ENCODE measurements around the gene TMEM271.
"Not testable (repeated sequence)": the region's sequence is repeated elsewhere in the genome, so short reads cannot be mapped to it uniquely, and the experiment has no call there.

TMEM271 gene

DNA sequence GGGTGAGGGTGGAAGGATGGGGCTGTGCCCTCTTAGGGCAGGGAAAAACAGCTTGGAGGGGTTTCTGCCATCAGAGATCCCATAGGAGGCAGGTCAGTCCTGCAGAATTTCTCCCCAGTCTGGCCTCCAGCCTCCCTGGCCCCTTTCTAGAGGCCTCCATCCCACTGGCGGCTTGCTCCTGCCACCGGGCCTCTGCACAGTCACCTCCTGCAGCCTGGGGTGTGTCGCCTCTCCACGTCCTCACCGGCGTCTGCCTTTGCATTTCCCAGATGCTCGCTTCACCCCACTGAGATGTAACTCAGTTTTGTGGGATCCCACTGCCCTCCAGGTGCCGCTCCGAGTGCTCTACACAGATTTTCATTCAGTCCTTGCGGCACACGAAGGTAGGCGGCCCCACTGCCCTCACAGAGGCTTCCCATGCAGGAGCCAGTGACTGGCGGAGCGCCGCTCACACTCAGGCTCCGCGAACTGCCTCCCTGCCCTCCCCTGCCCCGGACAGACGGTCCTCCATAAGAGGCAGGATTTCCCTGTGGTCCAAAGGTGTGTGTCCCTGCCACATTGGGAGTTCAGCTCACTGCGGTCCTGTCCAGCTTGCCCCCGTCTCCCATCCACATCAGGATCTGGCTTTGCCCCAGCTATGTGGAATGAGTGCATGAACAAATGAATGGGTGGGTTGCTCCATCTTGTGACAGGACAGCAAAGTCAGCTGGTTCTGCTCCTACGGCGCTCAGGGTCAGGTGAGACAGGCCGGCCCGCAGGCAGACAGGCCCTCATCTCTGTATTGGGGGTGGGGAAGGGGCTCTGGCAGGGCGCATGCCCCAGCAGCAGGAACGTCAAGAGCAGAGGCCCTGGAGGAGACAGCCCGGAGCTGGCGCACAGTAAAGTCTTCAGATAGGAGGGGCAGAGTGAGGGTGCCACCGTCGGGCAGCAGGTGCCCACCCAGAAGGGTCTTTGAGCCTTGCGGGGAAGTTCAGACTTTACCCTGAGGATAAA lies 2.7 kb upstream of the TMEM271 start:
- no peak for DNase-seq

DNA sequence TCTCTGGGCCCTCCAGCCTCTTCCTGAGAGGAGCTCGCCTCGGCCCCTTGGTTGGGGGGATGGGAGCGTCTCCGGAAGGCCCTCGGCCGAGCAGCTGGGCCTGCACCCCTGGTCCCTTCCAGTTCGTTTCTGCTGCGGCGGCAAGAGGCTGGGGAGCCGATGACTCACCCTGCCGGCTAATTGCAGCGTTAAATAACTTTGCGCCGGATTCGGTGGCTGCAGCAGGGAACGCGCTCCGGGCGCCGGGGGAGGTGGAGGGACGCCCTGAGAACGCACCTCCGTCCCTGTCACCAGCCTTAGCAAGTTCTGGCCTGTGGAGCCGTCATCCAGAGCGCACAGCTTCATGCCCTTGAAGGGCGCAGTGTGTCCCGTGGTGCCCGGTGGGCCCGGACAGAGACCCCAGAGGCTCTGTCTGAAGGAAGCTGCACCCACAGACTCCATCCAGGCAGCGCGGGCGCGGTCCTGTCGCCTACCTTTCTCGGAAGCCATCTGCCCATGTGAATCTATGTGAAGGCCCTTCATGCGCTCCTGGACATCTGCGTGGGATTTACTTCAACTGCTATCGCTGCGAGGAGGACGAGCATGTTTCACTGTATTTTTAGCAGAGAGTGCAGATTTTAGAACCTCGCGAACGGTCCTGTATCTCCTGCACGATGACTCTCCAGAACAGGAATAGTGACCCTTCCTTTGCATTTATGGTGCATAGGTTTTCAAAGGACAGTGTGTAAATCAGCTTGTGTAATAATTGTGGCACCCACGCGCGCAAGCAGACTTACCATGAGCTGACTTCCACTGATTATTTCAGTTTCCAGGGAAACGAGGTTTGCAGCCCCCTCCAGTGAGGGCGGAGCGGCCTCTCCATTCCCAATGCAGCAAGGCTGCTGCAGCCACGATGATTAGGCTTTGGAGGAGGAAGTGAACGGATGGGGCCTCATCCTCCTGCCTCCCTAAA lies 1.7 kb upstream of the TMEM271 start:
- no peak for DNase-seq

DNA sequence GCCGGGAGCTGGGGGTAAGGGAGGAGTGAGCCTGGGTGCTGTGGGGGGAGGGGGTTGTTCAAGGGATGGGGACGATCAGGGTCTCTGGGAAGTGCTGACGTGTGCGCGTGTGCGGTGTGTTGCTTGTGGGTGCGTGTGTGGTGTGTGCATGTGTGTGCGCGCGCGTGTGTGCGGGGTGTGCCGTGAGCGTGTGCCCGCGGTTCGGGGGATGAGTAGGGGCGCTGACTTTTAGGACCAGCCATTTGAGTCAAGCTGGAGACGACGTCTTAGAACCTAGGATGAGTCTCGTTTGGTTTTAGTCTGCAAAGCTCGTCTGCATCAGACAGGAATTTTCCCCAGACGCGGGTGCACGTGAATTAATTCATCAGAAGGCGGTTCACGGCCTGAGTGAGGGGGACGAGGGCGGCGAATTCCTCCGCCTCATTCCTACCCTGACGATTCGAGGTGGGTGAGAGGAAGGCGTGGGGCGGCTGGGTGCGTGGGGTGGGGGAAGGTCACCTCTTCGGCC lies 950 bp upstream of the TMEM271 start:
- no peak for DNase-seq

DNA sequence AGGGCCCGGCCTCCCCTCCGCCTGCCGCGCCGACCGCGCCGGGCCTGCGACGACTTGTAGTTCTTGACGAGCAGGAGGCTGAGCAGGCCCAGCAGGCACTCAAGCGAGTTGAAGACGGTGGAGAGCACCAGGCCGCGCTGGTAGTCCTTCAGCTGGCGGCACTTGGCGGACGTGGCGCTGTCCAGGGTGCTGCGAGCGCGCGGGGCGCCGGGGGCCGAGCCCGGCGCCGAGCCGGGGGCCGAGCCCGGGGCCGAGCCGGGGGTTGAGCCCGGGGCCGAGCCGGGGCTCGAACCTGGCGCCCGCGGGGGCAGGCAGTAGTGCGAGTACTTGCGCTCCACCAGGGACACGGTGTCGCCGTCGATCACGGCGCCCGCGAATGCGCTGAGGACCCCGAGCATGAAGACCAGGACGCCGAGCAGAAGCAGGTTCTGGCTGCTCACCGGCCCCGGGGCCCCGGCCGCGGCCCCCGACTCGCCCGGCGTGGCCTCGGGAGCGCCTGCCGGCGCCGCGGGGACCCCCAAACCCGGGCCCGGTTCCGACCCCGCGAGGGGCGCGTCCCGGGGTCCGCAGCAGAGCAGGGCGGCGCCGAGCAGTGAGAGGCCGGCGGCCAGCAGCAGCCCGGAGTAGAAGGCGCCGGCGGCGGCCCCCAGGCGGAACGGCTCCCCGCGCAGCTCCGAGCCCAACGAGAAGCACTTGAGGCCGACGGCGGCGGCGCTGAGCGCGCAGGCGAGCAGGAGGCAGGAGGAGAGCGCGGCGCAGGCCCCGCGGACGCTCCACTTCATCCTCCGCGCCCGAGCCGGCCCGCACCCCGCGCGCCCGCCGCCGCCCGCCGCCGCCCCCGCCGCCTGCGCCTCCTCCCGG lies 584 bp downstream of the TMEM271 start:
- DNase-seq = no peak

GRCh38 chr4:574346-575161 lies 1.5 kb downstream of the TMEM271 start:
- DNase-seq = no peak

- no peak for DNase-seq
Measured at GRCh38 chr4:573122-573892, 2.8 kb downstream of the TMEM271 start.

DNA sequence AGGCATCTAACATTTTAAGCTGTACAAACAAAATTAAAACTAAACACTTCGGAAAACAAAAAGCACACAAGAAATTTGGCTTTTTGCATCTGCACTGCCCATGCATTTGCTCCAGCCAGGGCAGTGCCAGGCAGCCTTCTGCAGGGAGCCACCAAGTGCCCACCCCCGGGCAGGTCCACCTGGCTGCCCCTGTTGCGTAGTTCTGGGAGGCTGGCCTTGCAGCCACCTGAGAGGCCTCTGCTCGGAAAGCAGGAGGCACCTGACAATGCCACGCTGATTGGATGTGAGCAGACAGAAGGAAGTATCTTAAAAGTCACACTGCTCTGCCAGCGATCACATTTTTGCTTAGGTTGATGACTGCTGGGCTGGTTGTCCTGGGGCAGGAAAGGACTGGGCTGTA lies 3.5 kb downstream of the TMEM271 start:
- DNase-seq = no peak

- no peak for DNase-seq
Measured at GRCh38 chr4:571838-572572, 4.1 kb downstream of the TMEM271 start.

GRCh38 chr4:570754-571153 lies 5.3 kb downstream of the TMEM271 start:
- DNase-seq = no peak

DNA sequence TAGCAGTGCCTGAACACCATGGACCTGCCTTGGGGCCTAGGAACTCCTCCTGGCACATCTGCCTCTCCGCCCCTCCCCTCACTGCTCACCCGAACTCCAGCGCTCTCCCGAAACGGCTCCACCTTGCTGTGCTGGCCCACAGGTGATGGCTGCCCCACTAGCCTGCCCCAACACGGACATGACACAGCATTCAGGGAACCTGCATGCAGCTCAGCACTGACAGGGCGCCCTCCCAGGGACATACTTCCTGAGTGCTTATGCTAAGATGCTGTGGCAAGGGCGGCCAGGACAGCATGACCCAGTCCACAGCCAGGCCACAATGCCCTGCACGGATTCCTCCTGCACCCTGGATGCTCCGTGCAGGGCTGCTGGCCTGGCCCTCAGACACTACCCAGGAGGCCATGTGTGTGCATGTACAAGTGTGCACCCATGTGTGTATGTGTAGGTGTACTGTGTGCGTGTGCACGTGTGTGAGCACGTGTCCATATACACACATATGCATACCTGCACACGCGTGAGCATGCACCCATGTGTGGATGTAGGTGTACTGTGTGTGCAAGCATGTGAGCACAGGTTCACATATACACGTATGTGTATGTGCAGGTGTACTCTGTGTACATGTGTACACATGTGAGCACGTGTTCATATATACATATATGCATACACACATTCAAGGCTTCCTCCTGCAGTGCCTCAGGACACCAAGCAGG lies 6.0 kb downstream of the TMEM271 start:
- no peak for DNase-seq

GRCh38 chr4:568962-569361 lies 7.1 kb downstream of the TMEM271 start:
- DNase-seq = no peak

GRCh38 chr4:568351-568652 lies 7.8 kb downstream of the TMEM271 start:
- DNase-seq = no peak

DNA sequence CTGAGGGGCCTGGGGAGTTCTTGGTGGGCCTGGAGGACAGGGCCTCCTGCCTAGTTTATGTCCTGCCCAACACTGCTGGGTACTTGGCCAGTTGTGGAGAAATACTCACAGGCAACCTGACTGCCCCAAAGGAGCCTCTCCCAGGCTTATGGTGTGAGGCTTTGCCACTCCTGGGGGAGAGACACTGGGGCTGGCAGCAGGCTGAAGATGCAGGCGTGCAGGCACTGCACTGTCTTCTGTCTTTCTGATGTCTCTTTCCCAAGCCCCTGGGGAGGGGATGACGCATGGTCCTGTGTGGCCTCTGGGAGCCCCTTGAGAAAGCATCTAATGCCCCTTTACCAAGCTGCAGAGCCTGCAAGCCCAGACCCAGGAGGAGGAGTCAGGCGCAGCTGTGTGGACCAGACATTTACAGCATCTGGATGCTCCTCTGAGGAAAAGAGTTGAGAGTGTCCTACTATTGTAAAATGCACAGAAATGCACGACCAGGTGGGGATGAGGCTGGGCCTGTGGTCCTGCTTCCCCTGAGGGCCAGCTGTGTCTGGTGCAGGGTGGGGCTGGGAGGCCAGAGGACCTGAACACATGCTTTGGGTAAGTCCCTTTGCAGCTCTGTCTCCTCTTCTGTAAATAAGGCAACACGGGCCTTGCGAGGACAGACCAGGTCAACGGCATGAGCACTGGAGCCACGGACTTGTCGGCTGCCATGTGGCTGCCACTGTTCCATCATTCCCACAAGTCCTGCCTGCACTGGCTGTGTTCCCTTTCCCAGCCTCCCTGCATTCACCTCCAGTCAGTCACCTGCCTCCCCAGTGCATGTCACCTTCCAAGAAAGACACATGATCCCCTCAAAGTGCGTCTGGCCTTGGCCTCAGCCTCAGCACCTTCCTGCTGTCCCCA lies 8.4 kb downstream of the TMEM271 start:
- DNase-seq = no peak

DNA sequence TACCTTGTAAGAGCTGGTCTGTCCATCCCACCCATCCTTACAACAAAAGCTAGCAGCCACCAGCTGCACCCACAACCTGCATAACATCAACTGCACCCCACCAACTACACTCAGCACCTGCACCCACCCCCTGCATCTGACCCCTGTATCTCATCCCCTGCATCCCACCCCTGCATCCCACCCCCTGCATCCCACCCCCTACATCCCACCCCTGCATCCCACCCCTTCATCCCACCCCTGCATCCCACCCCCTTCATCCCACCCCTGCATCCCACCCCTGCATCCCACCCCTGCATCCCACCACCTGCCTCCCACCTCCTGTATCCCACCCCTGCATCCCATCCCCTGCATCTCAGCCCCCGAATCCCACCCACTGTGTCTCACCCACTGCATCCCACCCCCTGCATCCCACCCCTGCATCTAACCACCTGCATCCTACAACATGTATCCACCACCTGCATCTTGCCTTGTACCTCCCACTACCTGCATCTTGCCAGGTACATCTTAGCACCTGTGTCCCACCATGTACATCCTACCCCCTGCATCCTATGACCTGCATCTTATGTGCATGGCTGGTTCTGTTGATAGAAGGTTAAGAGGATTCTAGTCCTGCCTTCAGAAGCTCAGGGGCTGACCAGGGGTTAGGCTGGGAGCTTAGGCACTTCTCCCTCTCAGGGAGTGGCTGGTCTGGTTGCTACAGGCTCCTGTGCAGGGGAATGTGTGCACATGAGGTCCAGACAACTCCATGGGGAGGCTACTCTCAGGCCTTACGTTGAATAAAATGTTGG lies 9.4 kb downstream of the TMEM271 start:
- no peak for DNase-seq

DNA sequence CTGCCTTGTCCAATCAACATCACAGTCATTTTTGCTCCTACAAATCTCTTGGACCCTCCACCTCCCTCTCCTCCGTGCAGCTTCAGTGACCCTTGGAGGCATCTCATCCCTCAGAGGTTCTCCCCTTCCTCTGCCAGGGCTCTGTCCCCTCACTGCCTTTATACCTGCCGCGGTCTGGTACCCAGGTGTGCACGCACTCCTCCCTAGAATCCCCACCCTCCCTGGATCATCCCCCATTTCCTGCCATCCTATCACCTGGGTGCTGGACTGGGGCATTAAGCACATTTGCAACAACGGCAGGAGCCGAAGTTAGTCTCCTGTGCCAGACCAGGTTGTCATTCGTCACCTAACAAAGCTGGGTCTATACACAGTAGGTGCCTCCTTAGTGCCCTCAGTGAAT lies 10.1 kb downstream of the TMEM271 start:
- DNase-seq = no peak

GRCh38 chr4:565614-566013 lies 10.5 kb downstream of the TMEM271 start:
- not testable (repeated sequence) for DNase-seq

DNA sequence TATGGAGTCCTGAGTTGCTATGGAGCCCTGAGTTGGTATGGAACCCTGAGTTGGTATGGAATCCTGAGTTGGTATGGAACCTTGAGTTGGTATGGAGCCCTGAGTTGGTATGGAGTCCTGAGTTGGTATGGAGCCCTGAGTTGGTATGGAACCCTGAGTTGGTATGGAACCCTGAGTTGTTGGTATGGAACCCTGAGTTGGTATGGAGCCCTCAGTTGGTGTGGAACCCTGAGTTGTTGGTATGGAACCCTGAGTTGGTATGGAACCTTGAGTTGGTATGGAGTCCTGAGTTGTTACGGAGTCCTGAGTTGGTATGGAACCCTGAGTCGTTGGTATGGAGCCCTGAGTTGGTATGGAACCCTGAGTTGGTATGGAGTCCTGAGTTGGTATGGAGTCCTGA lies 13.6 kb downstream of the TMEM271 start:
- DNase-seq = not testable (repeated sequence)

DNA sequence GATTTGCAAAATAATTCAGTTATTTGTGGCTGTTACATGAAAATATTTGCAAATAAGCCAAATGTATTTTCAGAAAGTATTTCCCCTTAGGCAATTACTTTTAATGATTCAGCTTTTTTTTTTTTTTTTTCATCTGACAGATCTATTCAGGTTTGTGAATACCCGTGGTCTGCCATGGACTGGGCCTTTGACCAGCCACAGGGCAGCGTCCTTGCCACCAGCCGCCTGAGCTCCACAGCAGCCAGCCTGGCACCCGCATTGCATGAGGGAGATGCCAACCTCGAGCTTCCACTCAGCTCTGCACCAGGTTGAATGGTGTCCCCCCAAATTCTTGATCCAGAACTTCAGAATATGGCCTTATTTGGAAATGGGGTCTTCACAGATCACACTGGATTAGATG lies 14.7 kb downstream of the TMEM271 start:
- no peak for DNase-seq

All from DMS153 (cell line).